K562 (cell line): ENCODE results near the gene NKAPL. TPM values are rescaled to one million over a fixed set of nuclear protein-coding genes. Genes with fewer than 3 reads are reported as not detected.

Experiments
- CBX2 ChIP-seq: fragments of 200-600 bp; sonication (generic); IDR thresholded peaks from one replicate; pipeline ENCODE4 v1.6.1; 2012; ENCODE audit warnings: mild to moderate bottlenecking, low read length, inconsistent platforms; ENCODE audit not compliant: insufficient read depth, poor library complexity, severe bottlenecking
- EWSR1 ChIP-seq: fragments of 450-650 bp; IDR thresholded peaks from 2 replicates; pipeline ENCODE4 v1.6.1; 2018; ENCODE audit warnings: borderline replicate concordance, mild to moderate bottlenecking, low read depth, moderate library complexity; ENCODE audit not compliant: partially characterized antibody
- FOXK2 ChIP-seq, 2 experiments: fragments of 450-650 bp; IDR thresholded peaks in 1 of 2; conservative IDR thresholded peaks in 1 of 2; 2 replicates each; pipeline ENCODE4 v1.6.1; 2016; ENCODE audit warnings: low read depth in 2 of 2, mild to moderate bottlenecking in 1 of 2
- FOXP1 ChIP-seq: sonication (generic); formaldehyde crosslinking; IDR thresholded peaks from 2 replicates; pipeline ENCODE4 v1.8.0; 2022; ENCODE audit warnings: mild to moderate bottlenecking, missing genetic modification reagents
- GATA2 ChIP-seq: sonication (generic); formaldehyde crosslinking; IDR thresholded peaks from 2 replicates; pipeline ENCODE4 v1.4.0; 2020; ENCODE audit warnings: mild to moderate bottlenecking, missing genetic modification reagents
- GMEB1 ChIP-seq: fragments of 250-450 bp; sonication (Bioruptor Pico); IDR thresholded peaks from 2 replicates; pipeline ENCODE4 v1.4.0; 2020; ENCODE audit warnings: mild to moderate bottlenecking
- GTF2A2 ChIP-seq: IDR thresholded peaks from 2 replicates; pipeline ENCODE4 v1.6.1; 2016; ENCODE audit warnings: mild to moderate bottlenecking, missing genetic modification characterization, missing compliant biosample characterization
- KDM4B ChIP-seq, 2 experiments: fragments of 450-650 bp in 1 of 2; sonication (generic) in 1 of 2; IDR thresholded peaks; 2 replicates each; pipeline ENCODE4 v1.6.1; 2016 to 2017; ENCODE audit warnings: borderline replicate concordance in 2 of 2, antibody characterized with exemption in 1 of 2, low read depth in 1 of 2, mild to moderate bottlenecking in 1 of 2
- MTA2 ChIP-seq: fragments of 450-650 bp; IDR thresholded peaks from 2 replicates; pipeline ENCODE4 v1.6.1; 2016; ENCODE audit warnings: low read depth
- RREB1 ChIP-seq: fragments of 250-450 bp; sonication (Bioruptor Pico); IDR thresholded peaks from 2 replicates; pipeline ENCODE4 v1.4.0; 2020
- TAL1 ChIP-seq: fragments of 450-650 bp; IDR thresholded peaks from 2 replicates; pipeline ENCODE4 v1.6.1; 2016; ENCODE audit warnings: mild to moderate bottlenecking
- YBX1 ChIP-seq: fragments of 450-650 bp; IDR thresholded peaks from 2 replicates; pipeline ENCODE4 v1.7.1; 2016; ENCODE audit warnings: mild to moderate bottlenecking
- ZBTB34 ChIP-seq: fragments of 250-450 bp; sonication (Bioruptor Pico); IDR thresholded peaks from 2 replicates; pipeline ENCODE4 v1.8.0; 2021; ENCODE audit warnings: mild to moderate bottlenecking, moderate library complexity
- ZKSCAN8 ChIP-seq: fragments of 200-800 bp; sonication (Bioruptor generic); IDR thresholded peaks from 2 replicates; pipeline ENCODE4 v1.6.1; 2016; ENCODE audit warnings: missing genetic modification characterization, missing compliant biosample characterization
- ZNF239 ChIP-seq: fragments of 250-450 bp; sonication (Bioruptor Pico); IDR thresholded peaks from 2 replicates; pipeline ENCODE4 v1.4.0; 2020; ENCODE audit warnings: mild to moderate bottlenecking
- ZNF449 ChIP-seq: fragments of 250-450 bp; sonication (Bioruptor Pico); IDR thresholded peaks from 2 replicates; pipeline ENCODE4 v1.8.0; 2022; ENCODE audit warnings: moderate library complexity, mild to moderate bottlenecking, inconsistent platforms
- ZNF511 ChIP-seq: sonication (generic); formaldehyde crosslinking; IDR thresholded peaks from 2 replicates; pipeline ENCODE4 v1.8.0; 2022; ENCODE audit warnings: mild to moderate bottlenecking, missing genetic modification reagents
- polyA plus RNA-seq, 8 experiments: library from polyadenylated mRNA; depleted of rRNA in 4 of 8; stranded (reverse) in 5 of 8; unstranded in 3 of 8; fragments of >200 nt; fragmentation: Nextera tagmentation in 2 of 8; fragmentation: Illumina TruSeq in 1 of 8; extraction: Ambion mirVana in 2 of 8; extraction: Trizol in 1 of 8; gene quantifications; 2 replicates each; pipeline versions ENCODE4 v1.2.1 to v1.2.3, GENCODE V29; 2011 to 2014; ENCODE audit warnings: inconsistent platforms in 1 of 8, missing spikeins in 1 of 8
- total RNA-seq, 7 experiments: library from RNA; depleted of rRNA in 6 of 7; stranded (reverse); fragments of >200 nt in 6 of 7; fragmentation: Illumina TruSeq in 2 of 7; extraction: Trizol in 2 of 7; gene quantifications; 2 replicates each; pipeline versions ENCODE4 v1.2.1 to v1.2.3, GENCODE V29; 2011 to 2021; ENCODE audit warnings: low replicate concordance in 1 of 7

Gene NKAPL
- total and polyA plus RNA-seq, 9 of the 15 experiments (the other 6 are each of a cell fraction or from before 2014, with no cell fraction given), result not detected

- TF ChIP-seq GMEB1 (CRISPR knock-in tag), result no peak
- 0 out of 2 replicates have a peak, but pooled peaks have one; percentile 45 for TF ChIP-seq RREB1
- no peak; the same call in 1 of the 2 replicates for TF ChIP-seq ZKSCAN8 (CRISPR knock-in tag)
- no peak for TF ChIP-seq GTF2A2 (tag)
- TF ChIP-seq FOXP1 (CRISPR knock-in tag), result peak; percentile 96
- no peak for TF ChIP-seq ZNF449
- no peak for TF ChIP-seq ZNF239 (CRISPR knock-in tag)
- TF ChIP-seq FOXK2 (conservative IDR thresholded peaks at IDR 0.05 in 1 of 2, IDR thresholded peaks at IDR 0.05 in 1 of 2; ENCODE audit: low read depth in 2 of 2), result peak; percentile 83 to 92
- TF ChIP-seq ZNF511 (CRISPR knock-in tag), result no peak
- TF ChIP-seq ZBTB34 (CRISPR knock-in tag), result no peak
- TF ChIP-seq GATA2 (CRISPR knock-in tag), result no peak; the same call in 1 of the 2 replicates
- TF ChIP-seq CBX2, result no peak
- TF ChIP-seq KDM4B (IDR thresholded peaks at IDR 0.05; ENCODE audit: borderline replicate concordance in 2 of 2, low read depth in 1 of 2), result no peak
- no peak for TF ChIP-seq EWSR1
- no peak for TF ChIP-seq YBX1
- no peak for TF ChIP-seq TAL1
- no peak for TF ChIP-seq MTA2
Measured at GRCh38 chr6:28212510-28213212, 46.4 kb upstream of the NKAPL start (continued).
